NCI-H460 (cell line): ENCODE data around the gene C17orf107. TPM values are rescaled to one million over a fixed set of nuclear protein-coding genes. Genes with fewer than 3 reads are reported as not detected.
"Not testable (repeated sequence)": the region's sequence is repeated elsewhere in the genome, so short reads cannot be mapped to it uniquely, and the experiment has no call there.

Experiments used
- DNase-seq: peaks from one replicate; pipeline ENCODE4 v3.0.0-alpha.2; 2016; ENCODE audit warnings: low read depth; ENCODE audit errors: extremely low read depth
- total RNA-seq: library from RNA; depleted of rRNA; stranded (reverse); fragments of >200 nt; shearing (Covaris generic); gene quantifications from 2 replicates; pipeline ENCODE4 v1.2.3, GENCODE V29; 2014

C17orf107 gene
- total RNA-seq, 1 experiment from 2014 or later = 0.59 TPM

GRCh38 chr17:4898351-4898750 is 985 bp upstream of the C17orf107 start:
- no peak for DNase-seq

GRCh38 chr17:4898927-4899326 is 409 bp upstream of the C17orf107 start:
- DNase-seq = no peak

- DNase-seq = no peak
These were observed 1.1 kb downstream of the C17orf107 start for GRCh38 chr17:4900231-4901107.

GRCh38 chr17:4901108-4901647 is 1.8 kb downstream of the C17orf107 start:
- no peak for DNase-seq

GRCh38 chr17:4901648-4902344 is 2.5 kb downstream of the C17orf107 start:
- no peak for DNase-seq

- no peak for DNase-seq
These were observed 3.2 kb downstream of the C17orf107 start for GRCh38 chr17:4902540-4902939.

- peak; percentile 71 for DNase-seq
These were observed 3.9 kb downstream of the C17orf107 start, which contains the start of gene CHRNE for GRCh38 chr17:4903051-4903818. CHRNE (minus strand) TSS chr17:4903098; CDS start chr17:4903063, 35 bp downstream.

GRCh38 chr17:4906642-4907041 is 7.3 kb downstream of the C17orf107 start:
- DNase-seq = not testable (repeated sequence)

GRCh38 chr17:4908301-4908700 is 9.0 kb downstream of the C17orf107 start:
- DNase-seq = no peak

- peak; percentile 85 for DNase-seq
These were observed 9.6 kb downstream of the C17orf107 start for GRCh38 chr17:4908711-4909496.

GRCh38 chr17:4913994-4914393 is 14.7 kb downstream of the C17orf107 start:
- DNase-seq = no peak

- DNase-seq = not testable (repeated sequence)
These were observed 15.2 kb downstream of the C17orf107 start for GRCh38 chr17:4914551-4914950.

- DNase-seq = no peak
These were observed 20.2 kb downstream of the C17orf107 start for GRCh38 chr17:4919511-4920047.

GRCh38 chr17:4920351-4921048 is 21.2 kb downstream of the C17orf107 start:
- no peak for DNase-seq

GRCh38 chr17:4921320-4921719 is 22.0 kb downstream of the C17orf107 start:
- DNase-seq = no peak

GRCh38 chr17:4926577-4927335 is 27.4 kb downstream of the C17orf107 start:
- DNase-seq = not testable (repeated sequence)

GRCh38 chr17:4928881-4929280 is 29.5 kb downstream of the C17orf107 start:
- DNase-seq = no peak

GRCh38 chr17:4931963-4932362 is 32.6 kb downstream of the C17orf107 start, which contains the start of gene GP1BA:
GP1BA (plus strand) TSS chr17:4932277; CDS start chr17:4932605, 328 bp downstream.
- DNase-seq = no peak
